B cell (primary cell): ENCODE measurements around the gene RFC2. TPM values are rescaled to one million over a fixed set of nuclear protein-coding genes. Genes with fewer than 3 reads are reported as not detected.

Source experiments
- ATAC-seq: fragments of 200-7000 bp; cut with Tn5 transposase; one replicate; pipeline ENCODE4 v1.10.0; 2021; ENCODE audit warnings: low read depth, mild to moderate bottlenecking, moderate number of reproducible peaks, moderate library complexity
- CTCF ChIA-PET: fragments of 350-600 bp; sonication (Branson Sonifier 250); formaldehyde crosslinking; loops from one replicate; lab custom pipeline; 2021; ENCODE audit warnings: antibody characterized with exemption, inconsistent platforms; lab: Charles Lee
- POLR2A ChIA-PET: fragments of 350-600 bp; sonication (Branson Sonifier 250); formaldehyde crosslinking; loops from one replicate; lab custom pipeline; 2021; ENCODE audit warnings: antibody characterized with exemption; lab: Charles Lee
- DNase-seq: peaks from one replicate; pipeline ENCODE4 v3.0.0; 2013
- H2AFZ ChIP-seq: 2 replicates; pipeline ENCODE4 v1.6.1; 2012; ENCODE audit warnings: mild to moderate bottlenecking, low read depth, low read length; ENCODE audit not compliant: insufficient read depth, poor library complexity, severe bottlenecking
- H3K27ac ChIP-seq, 2 donors: 1 replicate in 1 of 2; 2 replicates in 1 of 2; pipeline ENCODE4 v1.5.1; 2012 to 2013; ENCODE audit warnings: low read length in 2 of 2, mild to moderate bottlenecking in 2 of 2, moderate library complexity in 1 of 2
- H3K27me3 ChIP-seq, 4 experiments: fragments of 200-600 bp in 1 of 4; sonication (generic) in 1 of 4; replicated peaks in 1 of 4; 1 replicate in 2 of 4; 2 replicates in 2 of 4; pipeline versions ENCODE4 v1.6.1 to v1.7.0; 2013 to 2016; ENCODE audit warnings: low read length in 3 of 4, mild to moderate bottlenecking in 2 of 4, mixed read lengths in 1 of 4, moderate library complexity in 1 of 4; ENCODE audit not compliant: insufficient read depth in 4 of 4, control insufficient read depth in 3 of 4; ENCODE audit errors: control extremely low read depth in 1 of 4
- H3K36me3 ChIP-seq, 2 experiments: replicated peaks in 1 of 2; 1 replicate in 1 of 2; 2 replicates in 1 of 2; pipeline versions ENCODE4 v1.6.1 to v1.7.1; 2013; ENCODE audit warnings: low read length in 1 of 2; ENCODE audit not compliant: insufficient read depth in 2 of 2, control insufficient read depth in 1 of 2; ENCODE audit errors: control extremely low read depth in 1 of 2, extremely low read depth in 1 of 2
- H3K4me1 ChIP-seq, 2 donors: fragments of 200-600 bp in 1 of 2; sonication (generic) in 1 of 2; 1 replicate in 1 of 2; 2 replicates in 1 of 2; pipeline versions ENCODE4 v1.5.1 to v1.6.1; 2013 to 2017; ENCODE audit warnings: low read length in 2 of 2; ENCODE audit not compliant: control insufficient read depth in 2 of 2, insufficient read depth in 2 of 2
- H3K4me2 ChIP-seq: replicated peaks from 2 replicates; pipeline ENCODE3; 2012; ENCODE audit warnings: mild to moderate bottlenecking, low read depth, low read length; ENCODE audit not compliant: poor library complexity, severe bottlenecking
- H3K4me3 ChIP-seq, 5 experiments: fragments of 200-600 bp in 1 of 5; sonication (generic) in 1 of 5; 1 replicate in 3 of 5; 2 replicates in 2 of 5; pipeline versions ENCODE4 v1.5.1 to v1.7.0; 2011 to 2016; ENCODE audit warnings: low read length in 4 of 5, mild to moderate bottlenecking in 4 of 5, low read depth in 2 of 5, control low read depth in 1 of 5, moderate library complexity in 1 of 5; ENCODE audit not compliant: insufficient read depth in 1 of 5; ENCODE audit errors: control extremely low read depth in 1 of 5, extremely low read depth in 1 of 5
- H3K79me2 ChIP-seq: fragments of 200-600 bp; sonication (generic); one replicate; pipeline ENCODE4 v1.6.0; 2016; ENCODE audit warnings: low read length; ENCODE audit not compliant: control insufficient read depth, insufficient read depth
- H3K9ac ChIP-seq: fragments of 200-600 bp; sonication (generic); 2 replicates; pipeline ENCODE4 v1.6.1; 2017; ENCODE audit warnings: mild to moderate bottlenecking, low read length, moderate library complexity
- H3K9me3 ChIP-seq, 3 donors: one replicate each; pipeline versions ENCODE4 v1.6.1 to v1.7.1; 2013; ENCODE audit warnings: low read length in 2 of 3; ENCODE audit not compliant: control insufficient read depth in 2 of 3, insufficient read depth in 1 of 3; ENCODE audit errors: control extremely low read depth in 1 of 3
- H4K20me1 ChIP-seq: 2 replicates; pipeline ENCODE4 v1.6.0; 2012; ENCODE audit warnings: mild to moderate bottlenecking, low read length; ENCODE audit not compliant: insufficient read depth, control insufficient read depth, poor library complexity, severe bottlenecking
- H3K27ac Mint-ChIP-seq: one replicate; pipeline ENCODE4 v1.8.0; 2021; ENCODE audit warnings: mixed read lengths
- H3K27me3 Mint-ChIP-seq: one replicate; pipeline ENCODE4 v1.8.0; 2021; ENCODE audit warnings: mixed read lengths
- H3K4me1 Mint-ChIP-seq: one replicate; pipeline ENCODE4 v1.8.0; 2021; ENCODE audit warnings: mixed read lengths
- H3K4me3 Mint-ChIP-seq: one replicate; pipeline ENCODE4 v1.8.0; 2021; ENCODE audit warnings: mixed read lengths
- H3K9me3 Mint-ChIP-seq: one replicate; pipeline ENCODE4 v1.8.0; 2022; ENCODE audit warnings: mixed read lengths; ENCODE audit not compliant: insufficient read depth
- EZH2 ChIP-seq: IDR thresholded peaks from 2 replicates; pipeline ENCODE4 v1.6.1; 2012; ENCODE audit warnings: borderline replicate concordance, low read depth, mild to moderate bottlenecking, moderate library complexity, low read length; ENCODE audit not compliant: insufficient read depth, poor library complexity, severe bottlenecking
- WGBS: methylation state at CpG from one replicate; pipeline ENCODE4 v1.1.5; 2013; ENCODE audit warnings: missing lambda C conversion rate; ENCODE audit not compliant: insufficient coverage; 5-methylcytosine and 5-hydroxymethylcytosine counted together
- intact Hi-C: fragments of 100-400 bp; cut with micrococcal nuclease; formaldehyde crosslinking; loops from one replicate; pipeline ENCODE4 v1.10.0; 2022
- polyA plus RNA-seq: library from polyadenylated mRNA; depleted of rRNA; stranded (reverse); fragments of >200 nt; gene quantifications from 2 replicates; pipeline ENCODE4 v1.2.3, GENCODE V29; 2012
- small RNA-seq: library from RNA; depleted of rRNA; stranded (forward); fragments of <200 nt; gene quantifications from one replicate; pipeline ENCODE3, GENCODE V24; 2012; ENCODE audit warnings: low replicate concordance, low read depth; ENCODE audit not compliant: insufficient read length
- total RNA-seq, 2 donors: library from RNA; stranded (reverse); fragments of 120-200 nt in 1 of 2; gene quantifications; 1 replicate in 1 of 2; 2 replicates in 1 of 2; pipeline versions ENCODE4 v1.2.3 to v1.2.4, GENCODE V29; 2013 to 2022
- TF ChIP-seq, protein P1 (sequence below): fragments of 200-600 bp; IDR thresholded peaks from one replicate; pipeline ENCODE4 v1.8.0; 2022; ENCODE audit warnings: antibody characterized with exemption, mild to moderate bottlenecking

Gene RFC2
- total and polyA plus RNA-seq, 2 donors (not counting 1 experiment from before 2014, with no cell fraction given): 20.2 to 36.4 TPM

DNA sequence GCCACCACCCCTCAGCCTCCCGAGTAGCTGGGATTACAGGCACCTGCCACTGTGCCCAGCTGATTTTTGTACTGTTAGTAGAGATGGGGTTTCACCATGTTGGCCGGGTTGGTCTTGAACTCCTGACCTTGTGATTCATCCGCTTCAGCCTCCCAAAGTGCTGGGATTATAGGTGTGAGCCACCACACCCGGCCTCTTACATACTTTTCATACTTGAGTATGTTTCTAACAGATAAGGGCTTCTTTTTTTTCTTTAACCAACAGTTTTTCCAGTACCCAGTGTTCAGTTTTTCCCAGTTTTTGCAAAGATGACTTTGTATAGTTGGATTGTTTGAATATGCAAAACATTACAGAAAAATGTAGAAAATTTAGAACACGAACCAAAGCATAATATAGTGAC lies 72.4 kb downstream of the RFC2 start:
- H3K4me3 Mint-ChIP-seq: no peak overlapping the region
- ATAC-seq (no peak), DNase-seq (no peak)
- H3K27ac Mint-ChIP-seq: peak overlapping the region; percentile 37
- Histone ChIP-seq H3K9ac (no peak overlapping the region), H2AFZ (no peak overlapping the region), H3K79me2 (peaks cover 100% of the 10 kb centered on the region), H3K36me3 (peaks cover 0 to 32% of the 10 kb centered on the region in 2 experiments), H3K27ac (peak overlapping the region in 1 of 2 donors; percentile 15), H3K9me3 (no peaks in the 10 kb centered on the region), H4K20me1 (peaks cover 100% of the 10 kb centered on the region), H3K4me1 (peaks cover 68 to 87% of the 10 kb centered on the region in 2 donors), H3K27me3 (no peaks in the 10 kb centered on the region), H3K4me2 (no peak overlapping the region), H3K4me3 (no peak overlapping the region)
- intact Hi-C loops: no loop called here
- ChIA-PET POLR2A (no interaction called here), CTCF (interaction anchor here (1.2 kb wide), 1 partner anchor 11 kb away, joined by 3 read pairs; no protein-coding TSS in a partner anchor)
- H3K9me3 Mint-ChIP-seq: no peaks in the 10 kb centered on the region
- peaks cover 84% of the 10 kb centered on the region for H3K4me1 Mint-ChIP-seq
- WGBS: no CpG with 5 or more reads among the region's 5 CpGs
- no peaks in the 10 kb centered on the region for H3K27me3 Mint-ChIP-seq
- no peak for TF ChIP-seq EZH2
- TF ChIP-seq, protein P1, sequence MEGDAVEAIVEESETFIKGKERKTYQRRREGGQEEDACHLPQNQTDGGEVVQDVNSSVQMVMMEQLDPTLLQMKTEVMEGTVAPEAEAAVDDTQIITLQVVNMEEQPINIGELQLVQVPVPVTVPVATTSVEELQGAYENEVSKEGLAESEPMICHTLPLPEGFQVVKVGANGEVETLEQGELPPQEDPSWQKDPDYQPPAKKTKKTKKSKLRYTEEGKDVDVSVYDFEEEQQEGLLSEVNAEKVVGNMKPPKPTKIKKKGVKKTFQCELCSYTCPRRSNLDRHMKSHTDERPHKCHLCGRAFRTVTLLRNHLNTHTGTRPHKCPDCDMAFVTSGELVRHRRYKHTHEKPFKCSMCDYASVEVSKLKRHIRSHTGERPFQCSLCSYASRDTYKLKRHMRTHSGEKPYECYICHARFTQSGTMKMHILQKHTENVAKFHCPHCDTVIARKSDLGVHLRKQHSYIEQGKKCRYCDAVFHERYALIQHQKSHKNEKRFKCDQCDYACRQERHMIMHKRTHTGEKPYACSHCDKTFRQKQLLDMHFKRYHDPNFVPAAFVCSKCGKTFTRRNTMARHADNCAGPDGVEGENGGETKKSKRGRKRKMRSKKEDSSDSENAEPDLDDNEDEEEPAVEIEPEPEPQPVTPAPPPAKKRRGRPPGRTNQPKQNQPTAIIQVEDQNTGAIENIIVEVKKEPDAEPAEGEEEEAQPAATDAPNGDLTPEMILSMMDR: no peak

Small RNAs within 50 kb of the gene (small RNA-seq; reads per million reads assigned to genes)
- gene MIR590: 46.7 reads per million, percentile 93 among the genes with 10 or more reads in this experiment

Other genes with a start within 250 kb of the RFC2 start
- not detected in 2 replicates for gene ELN, start 226.2 kb downstream of the RFC2 start, total RNA-seq
- gene ELN, start 226.2 kb downstream of the RFC2 start, polyA plus RNA-seq: not detected in 2 replicates
- 63.8 and 70.8 TPM in 2 replicates for gene LIMK1, start 170.6 kb downstream of the RFC2 start, total RNA-seq
- gene LIMK1, start 170.6 kb downstream of the RFC2 start, polyA plus RNA-seq: 19.0 and 38.7 TPM in 2 replicates
- 180 and 199 TPM in 2 replicates for gene EIF4H, start 80.0 kb downstream of the RFC2 start, total RNA-seq
- 127 and 228 TPM in 2 replicates for gene EIF4H, start 80.0 kb downstream of the RFC2 start, polyA plus RNA-seq
- gene LAT2, start 44.4 kb downstream of the RFC2 start, total RNA-seq: 147 and 159 TPM in 2 replicates
- gene LAT2, start 44.4 kb downstream of the RFC2 start, polyA plus RNA-seq: 304 and 354 TPM in 2 replicates
- gene CLIP2, start 35.0 kb upstream of the RFC2 start, total RNA-seq: 47.9 and 49.5 TPM in 2 replicates
- gene CLIP2, start 35.0 kb upstream of the RFC2 start, polyA plus RNA-seq: 4.2 and 5.7 TPM in 2 replicates
- gene GTF2IRD1, start 199.5 kb upstream of the RFC2 start, total RNA-seq: 2.2 and 2.8 TPM in 2 replicates
- gene GTF2IRD1, start 199.5 kb upstream of the RFC2 start, polyA plus RNA-seq: 0.42 and 0.45 TPM in 2 replicates